Measurements from ENCODE around the gene INAFM2. TPM values are rescaled to one million over a fixed set of nuclear protein-coding genes. Genes with fewer than 3 reads are reported as not detected.

The INAFM2 gene
- total and polyA plus RNA-seq, 2 donors (not counting 3 experiments of a cell fraction or from before 2014, with no cell fraction given), result 10.4 to 24.1 TPM

- no peaks in the 10 kb centered on the region for H4K20me1 ChIP-seq (replicated peaks; ENCODE audit: control insufficient read depth, extremely low read depth, insufficient read depth, low read length)
- H3K27me3 ChIP-seq (ENCODE audit: control insufficient read depth in 2 of 2, insufficient read depth in 2 of 2, low read length in 2 of 2), result peaks cover 45 to 62% of the 10 kb centered on the region in 2 experiments
- no peak within 1 kb of the TSS for H3K27ac ChIP-seq (ENCODE audit: insufficient read depth, low read depth, low read length)
- H3K4me1 ChIP-seq (ENCODE audit: control insufficient read depth, extremely low read depth, insufficient read depth, low read length), result peaks cover 12% of the 10 kb centered on the region
- peak within 1 kb of the TSS; percentile 69 for H3K4me2 ChIP-seq (ENCODE audit: insufficient read depth, low read length)
- CTCF ChIA-PET, result interaction anchor here (0.9 to 5.3 kb wide), 8 partner anchors 8 to 56 kb away, joined by 3 to 83 read pairs (median 4); partner anchors contain the start of gene PLCB2
- no peaks in the 10 kb centered on the region for H3K9me3 ChIP-seq (replicated peaks; ENCODE audit: control insufficient read depth, insufficient read depth, low read length)
- H3K79me2 ChIP-seq (ENCODE audit: control insufficient read depth, insufficient read depth, low read length), result no peaks in the 10 kb centered on the region
- BruUV-seq (replicated peaks), result no TSS peak
- FAIRE-seq (no peak), DNase-seq (ENCODE audit: low read depth, low spot score) (peak; percentile 11)
- intact Hi-C loops (cut with micrococcal nuclease), result no loop called here
- peak within 1 kb of the TSS in 2 of 3 experiments; percentile 13 to 32 for H3K4me3 ChIP-seq (replicated peaks in 1 of 3; ENCODE audit: insufficient read depth in 1 of 3, low read depth in 1 of 3, low read length in 3 of 3)
- H2AFZ ChIP-seq (ENCODE audit: low read depth, low read length), result peak within 1 kb of the TSS; percentile 79
- peak; percentile 96 for TF ChIP-seq EZH2 (IDR thresholded peaks at IDR 0.05; ENCODE audit: borderline replicate concordance, low read depth, low read length, severe bottlenecking)
- no peak for TF ChIP-seq FOS (IDR thresholded peaks at IDR 0.05; ENCODE audit: borderline replicate concordance, insufficient read depth, low read length)
- dilution Hi-C loops (cut with MboI; ENCODE audit: extremely low pct_ligation_motif_present, low sequenced_read_pairs), result no loop called here
- POLR2A ChIA-PET, result no interaction called here
- H3K9ac ChIP-seq (replicated peaks; ENCODE audit: extremely low read depth, insufficient read depth, low read length), result no peak within 1 kb of the TSS
- no peaks in the 10 kb centered on the region for H3K9me1 ChIP-seq (replicated peaks; ENCODE audit: control insufficient read depth, extremely low read depth, insufficient read depth, low read length)
- H3K36me3 ChIP-seq (ENCODE audit: control insufficient read depth in 2 of 2, extremely low read depth in 1 of 2, insufficient read depth in 2 of 2, low read length in 2 of 2), result no peaks in the 10 kb centered on the region
These were observed 40.5 kb upstream of the INAFM2 start, which contains the start of gene ANKRD63 for GRCh38 chr15:40282869-40283614. TSS of gene ANKRD63 (minus strand) at chr15:40283064. CDS start at chr15:40282586, 478 bp downstream.

GRCh38 chr15:40283615-40284300 is 39.7 kb upstream of the INAFM2 start:
- POLR2A ChIA-PET, result no interaction called here
- no peak for FAIRE-seq
- intact Hi-C loops (cut with micrococcal nuclease), result no loop called here

More at GRCh38 chr15:40283615-40284300, 39.7 kb upstream of the INAFM2 start:
- dilution Hi-C loops (cut with MboI; ENCODE audit: extremely low pct_ligation_motif_present, low sequenced_read_pairs), result no loop called here
- no peak overlapping the region for H3K9ac ChIP-seq (replicated peaks; ENCODE audit: extremely low read depth, insufficient read depth, low read length)
- H3K9me3 ChIP-seq (replicated peaks; ENCODE audit: control insufficient read depth, insufficient read depth, low read length), result no peaks in the 10 kb centered on the region
- CTCF ChIA-PET, result interaction anchor here (0.9 to 5.3 kb wide), 8 partner anchors 7 to 55 kb away, joined by 3 to 83 read pairs (median 4); partner anchors contain the start of gene PLCB2
- no TSS peak for BruUV-seq (replicated peaks)
- H3K4me3 ChIP-seq (replicated peaks in 1 of 3; ENCODE audit: insufficient read depth in 1 of 3, low read depth in 1 of 3, low read length in 3 of 3), result no peak overlapping the region
- no peaks in the 10 kb centered on the region for H3K79me2 ChIP-seq (ENCODE audit: control insufficient read depth, insufficient read depth, low read length)
- H3K9me1 ChIP-seq (replicated peaks; ENCODE audit: control insufficient read depth, extremely low read depth, insufficient read depth, low read length), result no peaks in the 10 kb centered on the region
- no peaks in the 10 kb centered on the region for H3K36me3 ChIP-seq (ENCODE audit: control insufficient read depth in 2 of 2, extremely low read depth in 1 of 2, insufficient read depth in 2 of 2, low read length in 2 of 2)
- peaks cover 12% of the 10 kb centered on the region for H3K4me1 ChIP-seq (ENCODE audit: control insufficient read depth, extremely low read depth, insufficient read depth, low read length)
- H2AFZ ChIP-seq (ENCODE audit: low read depth, low read length), result no peak overlapping the region
- H4K20me1 ChIP-seq (replicated peaks; ENCODE audit: control insufficient read depth, extremely low read depth, insufficient read depth, low read length), result no peaks in the 10 kb centered on the region
- H3K27me3 ChIP-seq (ENCODE audit: control insufficient read depth in 2 of 2, insufficient read depth in 2 of 2, low read length in 2 of 2), result peaks cover 38 to 55% of the 10 kb centered on the region in 2 experiments
- H3K27ac ChIP-seq (ENCODE audit: insufficient read depth, low read depth, low read length), result no peak overlapping the region
- no peak overlapping the region for H3K4me2 ChIP-seq (ENCODE audit: insufficient read depth, low read length)
- no peak for DNase-seq (ENCODE audit: low read depth, low spot score)
- TF ChIP-seq MYC (IDR thresholded peaks at IDR 0.05; ENCODE audit: low read depth, low read length) (no peak), POLR2A (IDR thresholded peaks at IDR 0.05; ENCODE audit: low read depth, low read length) (no peak), GATA2 (IDR thresholded peaks at IDR 0.05; ENCODE audit: insufficient read depth, insufficient read length, low read depth, low read length) (no peak), JUN (IDR thresholded peaks at IDR 0.05; ENCODE audit: borderline replicate concordance, insufficient read depth, insufficient read length, low read depth) (no peak)
